WTC11 (cell line): Measurements from ENCODE around the gene PARD6A. TPM values are rescaled to one million over a fixed set of nuclear protein-coding genes. Genes with fewer than 3 reads are reported as not detected.
A peak's percentile ranks its signal among the peaks of the same experiment; 100 is the strongest.

Source experiments
- ATAC-seq: fragments of 200-7000 bp; cut with Tn5 transposase; 2 replicates; pipeline ENCODE4 v1.10.0; 2021; ENCODE audit warnings: mild to moderate bottlenecking, moderate library complexity
- CTCF ChIA-PET: fragments of 300-600 bp; sonication (Branson Sonifier 250); formaldehyde crosslinking; loops from one replicate; lab custom pipeline; 2021; ENCODE audit warnings: antibody characterized with exemption; lab: Charles Lee
- POLR2A ChIA-PET: fragments of 350-600 bp; sonication (Branson Sonifier 250); formaldehyde crosslinking; loops from one replicate; lab custom pipeline; 2021; ENCODE audit warnings: antibody characterized with exemption; lab: Charles Lee
- DNase-seq: peaks from one replicate; pipeline ENCODE4 v3.0.0; 2021; ENCODE audit warnings: low spot score
- H3K27ac Mint-ChIP-seq: 2 replicates; pipeline ENCODE4 v1.8.0; 2021; ENCODE audit warnings: mixed read lengths
- H3K27me3 Mint-ChIP-seq: 2 replicates; pipeline ENCODE4 v1.8.0; 2021; ENCODE audit warnings: low read depth, mild to moderate bottlenecking, moderate library complexity, mixed read lengths
- H3K36me3 Mint-ChIP-seq: 2 replicates; pipeline ENCODE4 v1.8.0; 2021; ENCODE audit warnings: mixed read lengths
- H3K4me1 Mint-ChIP-seq: 2 replicates; pipeline ENCODE4 v1.8.0; 2022; ENCODE audit warnings: mixed read lengths
- H3K4me3 Mint-ChIP-seq: 2 replicates; pipeline ENCODE4 v1.8.0; 2021; ENCODE audit warnings: mild to moderate bottlenecking, moderate library complexity, mixed read lengths
- H3K9me3 Mint-ChIP-seq: 2 replicates; pipeline ENCODE4 v1.8.0; 2021; ENCODE audit warnings: mixed read lengths
- AR ChIP-seq: fragments of 250-450 bp; sonication (Bioruptor Pico); IDR thresholded peaks from 2 replicates; pipeline ENCODE4 v1.9.0; 2021; ENCODE audit warnings: mild to moderate bottlenecking
- FOXP4 ChIP-seq: sonication (generic); formaldehyde crosslinking; IDR thresholded peaks from 2 replicates; pipeline ENCODE4 v1.8.0; 2022; ENCODE audit warnings: mild to moderate bottlenecking, missing genetic modification reagents
- IRF1 ChIP-seq: sonication (generic); formaldehyde crosslinking; IDR thresholded peaks from 2 replicates; pipeline ENCODE4 v1.8.0; 2023; ENCODE audit warnings: missing genetic modification reagents
- KAT7 ChIP-seq: sonication (generic); formaldehyde crosslinking; IDR thresholded peaks from 2 replicates; pipeline ENCODE4 v1.8.1; 2023; ENCODE audit warnings: missing genetic modification reagents, mild to moderate bottlenecking, borderline replicate concordance
- MLX ChIP-seq: sonication (generic); formaldehyde crosslinking; IDR thresholded peaks from 2 replicates; pipeline ENCODE4 v1.8.1; 2023; ENCODE audit warnings: mild to moderate bottlenecking, missing genetic modification reagents, moderate library complexity
- MXD4 ChIP-seq: fragments of 250-450 bp; sonication (Bioruptor Pico); IDR thresholded peaks from 2 replicates; pipeline ENCODE4 v1.8.0; 2021; ENCODE audit warnings: mild to moderate bottlenecking, moderate library complexity, borderline replicate concordance
- SMAD4 ChIP-seq: sonication (generic); formaldehyde crosslinking; IDR thresholded peaks from 2 replicates; pipeline ENCODE4 v1.8.0; 2022; ENCODE audit warnings: mild to moderate bottlenecking, missing genetic modification reagents
- SOX15 ChIP-seq: fragments of 250-450 bp; sonication (Bioruptor Pico); IDR thresholded peaks from 2 replicates; pipeline ENCODE4 v1.9.0; 2021; ENCODE audit warnings: mild to moderate bottlenecking
- STAT6 ChIP-seq: sonication (generic); formaldehyde crosslinking; conservative IDR thresholded peaks from 2 replicates; pipeline ENCODE4 v1.8.1; 2023; ENCODE audit warnings: mild to moderate bottlenecking, low read depth, missing genetic modification reagents, moderate library complexity
- TEAD4 ChIP-seq: sonication (generic); formaldehyde crosslinking; IDR thresholded peaks from 2 replicates; pipeline ENCODE4 v1.8.0; 2022; ENCODE audit warnings: mild to moderate bottlenecking, missing genetic modification reagents
- ZBTB21 ChIP-seq: sonication (generic); formaldehyde crosslinking; IDR thresholded peaks from 2 replicates; pipeline ENCODE4 v1.8.1; 2023; ENCODE audit warnings: mild to moderate bottlenecking, missing genetic modification reagents, borderline replicate concordance
- ZBTB43 ChIP-seq: sonication (generic); formaldehyde crosslinking; IDR thresholded peaks from 2 replicates; pipeline ENCODE4 v1.8.1; 2023; ENCODE audit warnings: mild to moderate bottlenecking, missing genetic modification reagents
- ZNF512 ChIP-seq: sonication (generic); formaldehyde crosslinking; IDR thresholded peaks from 2 replicates; pipeline ENCODE4 v1.8.1; 2022; ENCODE audit warnings: missing genetic modification reagents, borderline replicate concordance
- ZNF671 ChIP-seq: fragments of 250-450 bp; sonication (Bioruptor Pico); IDR thresholded peaks from 2 replicates; pipeline ENCODE4 v1.8.0; 2021; ENCODE audit warnings: mild to moderate bottlenecking
- total RNA-seq: library from RNA; stranded (reverse); gene quantifications from 3 replicates; pipeline ENCODE4 v1.2.3, GENCODE V29; 2021

PARD6A gene
- total RNA-seq, 1 experiment from 2014 or later = 17.1 TPM

GRCh38 chr16:67644038-67644437, 16.7 kb upstream of the PARD6A start:
- Mint-ChIP-seq H3K4me3 (peak overlapping the region; percentile 62), H3K27ac (no peak overlapping the region), H3K4me1 (no peaks in the 10 kb centered on the region; the same call in 1 of the 2 replicates), H3K9me3 (no peaks in the 10 kb centered on the region), H3K27me3 (peaks cover 45% of the 10 kb centered on the region), H3K36me3 (peaks cover 3% of the 10 kb centered on the region; the same call in 1 of the 2 replicates)
- CTCF ChIA-PET = interaction anchor here (0.6 to 9.6 kb wide), 16 partner anchors 16 to 578 kb away, joined by 3 to 197 read pairs (median 5); partner anchors contain the start of genes ACD, ATP6V0D1, CTCF and PSKH1
- TF ChIP-seq ZBTB43 (CRISPR knock-in tag) = no peak
- no peak for TF ChIP-seq ZNF512 (CRISPR knock-in tag)
- TF ChIP-seq MLX (CRISPR knock-in tag) = no peak
- no peak for TF ChIP-seq AR (CRISPR knock-in tag)
- TF ChIP-seq FOXP4 (CRISPR knock-in tag) = no peak
- TF ChIP-seq TEAD4 = no peak
- TF ChIP-seq SOX15 (CRISPR knock-in tag) = no peak
- no peak for TF ChIP-seq SMAD4 (CRISPR knock-in tag)
- no peak for TF ChIP-seq MXD4 (CRISPR knock-in tag)
- TF ChIP-seq STAT6 = no peak
- TF ChIP-seq IRF1 = no peak
- TF ChIP-seq ZBTB21 (CRISPR knock-in tag) = no peak
- TF ChIP-seq ZNF671 (CRISPR knock-in tag) = no peak
- TF ChIP-seq KAT7 (CRISPR knock-in tag) = no peak
- POLR2A ChIA-PET = no interaction called here
- ATAC-seq = no peak
- DNase-seq = no peak
